ENCODE measurements around the gene GPX4.

Gene GPX4

GRCh38 chr19:1103708-1104310 lies at the start of gene GPX4:
Gene GPX4 (plus strand): TSS chr19:1103994. CDS start chr19:1104044, 50 bp downstream.
- DNase-seq: peak; percentile 95 to 97

GRCh38 chr19:1054102-1055027 lies 49.4 kb upstream of the GPX4 start:
- DNase-seq: no peak

- no peak for DNase-seq
Observed at GRCh38 chr19:1055028-1055425, 48.8 kb upstream of the GPX4 start.

- no peak for DNase-seq
Observed at GRCh38 chr19:1055886-1056620, 47.7 kb upstream of the GPX4 start.

GRCh38 chr19:1057176-1057855 lies 46.5 kb upstream of the GPX4 start:
- peak in 1 of 2 experiments; percentile 61 for DNase-seq

GRCh38 chr19:1058112-1058511 lies 45.7 kb upstream of the GPX4 start:
- DNase-seq: no peak

- no peak for DNase-seq
Observed at GRCh38 chr19:1060689-1061088, 43.1 kb upstream of the GPX4 start.

- DNase-seq: no peak
Observed at GRCh38 chr19:1061987-1062386, 41.8 kb upstream of the GPX4 start.

GRCh38 chr19:1062387-1063029 lies 41.3 kb upstream of the GPX4 start:
- no peak for DNase-seq

GRCh38 chr19:1063030-1063908 lies 40.5 kb upstream of the GPX4 start:
- DNase-seq: no peak

GRCh38 chr19:1063909-1064660 lies 39.7 kb upstream of the GPX4 start:
- DNase-seq: no peak

- DNase-seq: peak in 1 of 2 experiments; percentile 45
Observed at GRCh38 chr19:1064661-1065605, 38.9 kb upstream of the GPX4 start.

- DNase-seq: no peak
Observed at GRCh38 chr19:1065606-1066109, 38.1 kb upstream of the GPX4 start.

- no peak for DNase-seq
Observed at GRCh38 chr19:1066251-1066747, 37.5 kb upstream of the GPX4 start.

- no peak for DNase-seq
Observed at GRCh38 chr19:1066748-1067340, 37.0 kb upstream of the GPX4 start, which contains the start of gene ARHGAP45. Gene ARHGAP45 (plus strand): TSS chr19:1067167. CDS start chr19:1067406, 239 bp downstream.

- no peak for DNase-seq
Observed at GRCh38 chr19:1067341-1067957, 36.3 kb upstream of the GPX4 start.
